GM19328 (cell line): ENCODE measurements around the gene GH2.
"Not testable (repeated sequence)": the region's sequence is repeated elsewhere in the genome, so short reads cannot be mapped to it uniquely, and the experiment has no call there.

ENCODE experiments used
- ATAC-seq: cut with Tn5 transposase; IDR thresholded peaks from one replicate; pipeline ENCODE4 v1.9.1; 2021; ENCODE audit warnings: mild to moderate bottlenecking, moderate library complexity; ENCODE audit not compliant: unreplicated experiment

The GH2 gene

GRCh38 chr17:63881935-63882601 lies at the start of gene GH2:
GH2 (minus strand) TSS chr17:63881944; CDS start chr17:63881801, 143 bp downstream.
- no peak for ATAC-seq

GRCh38 chr17:63930951-63931575 lies 49.3 kb upstream of the GH2 start:
- ATAC-seq = no peak

DNA sequence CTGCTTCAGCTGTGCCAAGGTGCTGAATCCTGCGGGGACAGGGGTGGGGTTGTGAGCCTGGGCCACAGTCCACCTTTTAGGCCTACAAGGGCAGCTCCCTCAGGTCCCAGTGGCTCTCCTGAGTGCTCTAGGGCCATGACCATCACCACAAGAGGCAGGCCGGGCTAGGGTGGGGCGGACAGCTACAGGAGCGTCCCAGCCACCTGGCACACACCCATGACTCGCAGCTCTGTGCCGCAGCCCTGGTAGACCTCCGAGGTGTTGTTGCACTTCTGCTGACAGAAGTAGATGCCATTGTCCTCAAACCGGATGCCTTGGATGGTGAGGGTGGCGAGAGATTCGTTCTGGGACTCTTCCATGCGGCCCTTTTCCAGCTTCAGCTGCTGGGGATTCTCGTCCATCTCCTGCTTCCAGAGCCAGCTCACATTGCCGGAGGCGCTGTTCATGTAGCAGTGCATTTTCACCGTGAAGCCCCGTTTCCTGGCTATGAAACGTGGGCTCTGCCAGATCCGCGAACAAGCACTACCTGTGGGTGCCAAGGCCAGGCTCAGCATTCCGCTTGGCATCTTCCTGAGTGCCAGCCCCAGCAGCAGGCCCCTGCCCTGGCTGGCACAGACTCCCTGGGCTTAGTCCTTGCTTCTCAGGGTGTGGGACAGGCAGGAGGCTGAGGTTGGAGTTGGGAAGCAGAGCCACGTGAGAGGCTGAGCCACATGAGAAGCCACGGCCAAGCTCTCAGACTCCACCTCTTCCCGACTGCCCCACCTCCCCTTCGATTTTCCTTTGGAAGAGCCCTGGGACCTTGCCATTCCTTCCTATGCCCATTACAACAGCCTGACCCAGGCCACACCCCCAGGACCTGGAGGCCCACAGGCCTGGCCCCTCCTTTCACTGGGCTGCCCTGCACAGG lies 48.4 kb upstream of the GH2 start:
- ATAC-seq = no peak

DNA sequence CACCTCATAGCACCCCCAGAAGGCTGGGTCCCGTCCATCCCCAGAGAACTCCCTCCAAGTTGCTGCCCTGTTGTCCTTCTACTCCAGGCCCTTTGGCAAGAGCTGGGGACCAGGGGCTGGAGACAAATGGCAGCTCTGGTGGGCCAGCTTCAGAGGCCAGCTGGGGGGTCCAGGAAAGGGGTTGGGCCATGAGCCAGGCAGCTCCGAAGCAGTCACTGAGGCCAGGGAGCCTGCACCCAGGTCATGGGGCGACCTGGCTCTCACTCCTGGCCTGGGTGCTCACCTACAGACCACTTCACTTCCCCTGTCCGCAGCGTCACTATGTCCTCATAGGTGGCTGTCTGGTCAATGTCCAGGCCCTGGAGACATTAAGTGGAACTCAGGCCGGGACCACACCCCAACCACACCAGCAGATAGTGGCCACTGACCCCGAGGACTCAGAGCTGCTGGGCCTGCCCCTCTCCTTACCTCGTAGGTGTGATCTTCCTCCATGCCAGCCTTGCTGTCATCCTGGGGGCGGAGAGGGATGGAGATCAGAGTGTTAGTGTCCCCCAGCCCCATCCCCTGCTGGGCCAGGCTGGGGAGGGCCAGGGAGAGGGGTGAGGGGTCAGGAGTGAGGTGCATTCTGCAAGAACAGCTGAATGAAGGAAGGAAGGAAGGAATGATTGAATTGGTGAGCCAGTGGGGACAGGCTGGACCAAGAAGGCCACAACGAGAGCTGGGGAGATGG lies 47.4 kb upstream of the GH2 start:
- ATAC-seq = no peak

GRCh38 chr17:63928172-63928666 lies 46.5 kb upstream of the GH2 start:
- ATAC-seq = no peak

DNA sequence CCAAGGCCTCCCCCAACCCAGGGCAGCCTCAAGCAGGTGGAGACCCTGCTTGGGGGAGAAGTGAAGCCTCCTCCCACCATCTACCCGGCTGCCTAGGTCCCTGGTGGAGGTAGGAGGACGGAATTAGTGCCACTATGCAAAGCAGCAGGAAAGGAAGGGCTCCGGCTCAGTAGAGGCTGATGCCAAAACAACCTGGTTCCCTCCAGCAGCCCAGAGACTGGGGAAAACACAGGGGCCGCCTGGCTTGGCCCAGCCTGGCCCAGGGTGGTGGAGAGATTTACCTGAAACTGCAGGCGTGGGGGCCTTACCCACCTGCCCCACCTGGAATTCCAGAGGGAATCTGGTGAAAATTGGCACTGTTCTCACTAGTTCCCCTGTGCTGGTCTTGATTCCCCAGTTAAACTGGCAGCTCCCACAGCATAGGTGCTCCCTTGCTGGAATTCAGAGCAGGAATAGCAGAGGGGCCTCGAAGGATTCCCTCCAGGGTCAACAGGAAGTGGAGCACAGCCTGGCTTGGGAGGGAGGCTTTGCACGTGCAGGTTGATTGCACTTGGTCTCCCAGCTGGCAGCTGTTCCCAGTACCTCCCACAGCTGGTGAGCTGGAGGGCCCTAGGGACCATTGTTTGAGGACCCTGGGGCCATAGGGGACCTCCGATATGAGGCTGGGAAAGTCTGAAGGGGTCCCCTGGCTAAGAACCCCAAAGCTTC lies 45.9 kb upstream of the GH2 start:
- ATAC-seq = no peak

DNA sequence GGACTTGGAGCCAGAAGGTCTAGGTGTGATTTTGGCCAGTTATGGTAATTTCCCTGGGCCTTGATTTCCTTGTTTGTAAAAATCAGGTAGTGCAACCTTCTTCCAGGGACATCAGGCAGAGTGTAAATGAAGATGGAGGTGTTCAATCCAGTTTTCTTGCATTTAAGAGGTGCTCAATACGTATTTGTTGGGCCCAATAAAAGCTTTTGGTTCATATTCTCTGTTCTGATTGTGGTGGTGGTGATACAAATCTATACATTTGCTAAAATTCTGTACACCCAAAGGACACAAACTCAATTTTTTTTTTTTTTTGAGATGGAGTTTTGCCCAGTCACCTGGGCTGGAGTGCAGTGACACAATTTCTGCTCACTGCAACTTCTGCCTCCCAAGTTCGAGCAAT lies 44.4 kb upstream of the GH2 start:
- ATAC-seq = no peak

DNA sequence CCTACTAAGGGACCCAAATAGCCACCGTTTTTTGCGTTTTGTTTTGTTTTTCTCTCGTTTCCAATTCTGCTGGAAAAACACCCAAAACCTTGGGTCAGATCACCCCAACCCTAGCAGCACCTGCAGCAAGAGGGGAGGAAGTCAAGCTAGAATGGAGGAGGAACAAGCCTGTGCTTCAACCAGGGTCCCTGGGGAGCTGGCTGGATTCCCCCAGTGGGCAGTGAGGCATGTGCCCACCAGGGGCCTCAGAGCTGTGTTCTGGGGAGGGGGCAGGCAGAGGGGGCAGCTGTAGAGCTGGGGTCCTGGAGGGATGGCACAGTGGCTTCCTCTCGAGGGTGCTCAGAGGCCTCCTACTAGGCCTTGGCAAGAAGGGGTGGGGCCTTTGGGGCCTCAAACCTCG lies 43.9 kb upstream of the GH2 start:
- no peak for ATAC-seq

GRCh38 chr17:63922402-63922801 lies 40.7 kb upstream of the GH2 start:
- not testable (repeated sequence) for ATAC-seq

DNA sequence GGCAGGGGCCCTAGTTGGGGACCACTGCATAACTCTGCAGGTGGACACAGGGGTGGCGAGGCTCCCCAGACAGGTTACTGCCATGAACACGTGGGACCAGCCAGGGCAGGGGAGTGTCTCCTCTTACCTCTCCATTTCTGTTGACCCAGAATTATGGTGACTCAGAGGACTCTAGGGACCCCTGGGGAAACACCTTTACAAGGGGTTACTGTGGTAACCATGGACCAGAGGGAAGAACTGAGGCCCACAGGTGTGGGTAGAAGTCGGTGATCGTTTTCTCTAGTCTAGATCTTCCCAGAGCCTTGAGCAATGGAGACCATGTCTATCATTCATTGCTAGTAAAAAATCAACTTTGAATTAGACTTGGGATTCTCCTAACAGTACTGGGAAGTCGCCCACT lies 39.0 kb upstream of the GH2 start:
- not testable (repeated sequence) for ATAC-seq

DNA sequence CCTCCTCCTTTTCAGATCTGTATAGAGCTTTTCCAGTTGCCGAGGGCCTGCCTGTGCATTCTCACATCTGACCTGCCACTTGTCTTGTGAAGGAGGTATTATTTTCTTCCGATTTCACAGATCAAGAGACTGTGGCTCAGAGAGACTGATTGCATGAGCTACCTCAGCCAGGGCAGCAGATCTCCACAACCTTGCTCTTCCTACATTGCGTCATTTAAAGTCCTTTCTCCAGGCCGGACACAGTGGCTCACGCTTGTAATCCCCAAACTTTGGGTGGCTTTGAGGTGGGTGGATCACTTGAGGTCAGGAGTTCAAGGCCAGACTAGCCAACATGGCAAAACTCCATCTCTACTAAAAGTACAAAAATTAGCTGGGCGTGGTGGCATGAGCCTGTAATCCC lies 38.3 kb upstream of the GH2 start:
- not testable (repeated sequence) for ATAC-seq

DNA sequence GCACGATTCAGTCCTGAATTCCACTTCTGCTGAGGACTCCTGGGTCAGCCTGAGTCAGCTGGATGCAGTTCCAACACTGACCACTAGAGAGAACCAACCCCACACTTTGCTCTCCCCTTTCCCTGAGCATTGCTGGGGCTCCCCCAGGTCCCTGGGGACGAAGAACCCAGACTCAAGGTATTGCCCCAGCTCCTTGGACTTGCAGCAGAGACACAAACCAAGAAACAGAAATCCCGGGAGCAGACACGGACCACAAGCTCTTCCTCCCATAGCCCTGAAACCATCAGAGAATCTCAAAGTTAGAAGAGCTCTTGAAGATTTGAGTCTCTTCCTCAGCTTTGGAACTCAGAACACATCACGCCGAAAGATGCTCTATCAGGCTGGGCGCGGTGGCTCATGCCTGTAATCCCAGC lies 37.6 kb upstream of the GH2 start:
- peak; percentile 64 for ATAC-seq

DNA sequence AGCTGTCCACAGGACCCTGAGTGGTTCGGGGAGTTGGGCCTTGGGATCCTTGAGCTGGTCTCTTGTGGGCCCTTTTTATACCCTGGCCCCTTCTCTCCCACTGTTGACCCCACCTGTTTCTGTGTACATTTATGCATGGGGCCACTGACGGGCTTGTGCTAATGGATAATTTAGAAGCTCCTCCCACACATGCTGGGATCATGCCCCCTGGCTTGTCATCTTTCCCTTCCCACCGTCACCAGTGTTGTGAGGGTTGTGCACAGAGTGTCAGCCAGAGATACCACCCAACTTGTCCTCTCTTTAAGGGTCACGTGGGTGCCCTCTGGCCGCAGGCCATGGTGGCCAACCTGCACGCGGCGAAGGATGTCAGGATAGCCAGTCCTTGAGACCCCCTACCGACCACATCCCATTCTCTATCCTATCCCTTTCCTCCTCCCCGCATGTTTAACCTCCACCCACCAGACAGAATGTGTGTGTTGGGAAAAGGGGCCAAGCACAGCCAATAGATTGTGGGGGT lies 37.1 kb upstream of the GH2 start, which contains the start of gene GH1:
Gene GH1, minus strand, starts transcription at position 51 of the 517 bp plus-strand sequence. CDS start 63 bp downstream, outside the sequence.
- not testable (repeated sequence) for ATAC-seq

DNA sequence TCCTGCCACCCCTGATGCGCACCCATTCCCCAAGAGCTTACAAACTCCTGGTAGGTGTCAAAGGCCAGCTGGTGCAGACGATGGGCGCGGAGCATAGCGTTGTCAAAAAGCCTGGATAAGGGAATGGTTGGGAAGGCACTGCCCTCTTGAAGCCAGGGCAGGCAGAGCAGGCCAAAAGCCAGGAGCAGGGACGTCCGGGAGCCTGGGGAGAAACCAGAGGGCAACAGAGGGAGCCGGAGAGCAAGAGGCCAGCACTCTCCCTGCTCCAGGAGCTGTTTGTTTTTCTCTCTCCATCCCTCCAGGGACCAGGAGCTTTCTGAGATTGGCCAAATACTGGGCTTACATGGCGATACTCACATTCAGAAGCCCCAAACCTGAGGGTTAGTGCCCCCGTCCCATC lies 36.6 kb upstream of the GH2 start:
- ATAC-seq = no peak

DNA sequence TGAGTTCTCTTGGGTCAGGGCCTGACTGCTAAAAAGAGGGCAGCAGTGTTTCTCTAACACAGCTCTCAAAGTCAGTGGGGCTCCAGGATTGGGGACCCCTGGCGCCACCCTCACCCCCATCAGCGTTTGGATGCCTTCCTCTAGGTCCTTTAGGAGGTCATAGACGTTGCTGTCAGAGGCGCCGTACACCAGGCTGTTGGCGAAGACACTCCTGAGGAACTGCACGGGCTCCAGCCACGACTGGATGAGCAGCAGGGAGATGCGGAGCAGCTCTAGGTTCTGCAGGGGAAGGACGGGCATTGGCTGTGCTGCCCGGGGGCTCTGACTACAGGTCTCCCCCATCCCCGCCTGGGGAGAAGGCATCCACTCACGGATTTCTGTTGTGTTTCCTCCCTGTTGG lies 35.9 kb upstream of the GH2 start:
- ATAC-seq = no peak

DNA sequence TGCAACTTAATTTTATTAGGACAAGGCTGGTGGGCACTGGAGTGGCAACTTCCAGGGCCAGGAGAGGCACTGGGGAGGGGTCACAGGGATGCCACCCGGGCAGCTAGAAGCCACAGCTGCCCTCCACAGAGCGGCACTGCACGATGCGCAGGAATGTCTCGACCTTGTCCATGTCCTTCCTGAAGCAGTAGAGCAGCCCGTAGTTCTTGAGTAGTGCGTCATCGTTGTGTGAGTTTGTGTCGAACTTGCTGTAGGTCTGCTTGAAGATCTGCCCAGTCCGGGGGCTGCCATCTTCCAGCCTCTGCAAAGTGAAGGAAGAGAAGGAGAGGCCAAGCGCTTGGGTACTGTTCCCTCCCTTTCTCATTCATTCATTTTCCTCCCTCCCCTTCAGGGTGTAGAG lies 35.5 kb upstream of the GH2 start:
- ATAC-seq = not testable (repeated sequence)

DNA sequence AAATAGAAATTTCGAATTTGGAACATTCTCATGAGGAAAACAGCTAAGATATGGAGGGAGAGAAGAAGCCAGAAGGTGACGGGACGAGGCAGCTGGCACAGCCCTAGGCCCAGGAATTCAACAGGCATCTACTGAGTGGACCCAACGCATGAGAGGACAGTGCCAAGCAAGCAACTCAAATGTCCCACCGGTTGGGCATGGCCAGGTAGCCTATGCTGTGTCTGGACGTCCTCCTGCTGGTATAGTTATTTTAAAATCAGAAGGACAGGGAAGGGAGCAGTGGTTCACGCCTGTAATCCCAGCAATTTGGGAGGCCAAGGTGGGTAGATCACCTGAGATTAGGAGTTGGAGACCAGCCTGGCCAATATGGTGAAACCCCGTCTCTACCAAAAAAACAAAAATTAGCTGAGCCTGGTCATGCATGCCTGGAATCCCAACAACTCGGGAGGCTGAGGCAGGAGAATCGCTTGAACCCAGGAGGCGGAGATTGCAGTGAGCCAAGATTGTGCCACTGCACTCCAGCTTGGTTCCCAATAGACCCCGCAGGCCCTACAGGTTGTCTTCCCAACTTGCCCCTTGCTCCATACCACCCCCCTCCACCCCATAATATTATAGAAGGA lies 34.9 kb upstream of the GH2 start:
- no peak for ATAC-seq

GRCh38 chr17:63915753-63916152 lies 34.0 kb upstream of the GH2 start:
- ATAC-seq = not testable (repeated sequence)

DNA sequence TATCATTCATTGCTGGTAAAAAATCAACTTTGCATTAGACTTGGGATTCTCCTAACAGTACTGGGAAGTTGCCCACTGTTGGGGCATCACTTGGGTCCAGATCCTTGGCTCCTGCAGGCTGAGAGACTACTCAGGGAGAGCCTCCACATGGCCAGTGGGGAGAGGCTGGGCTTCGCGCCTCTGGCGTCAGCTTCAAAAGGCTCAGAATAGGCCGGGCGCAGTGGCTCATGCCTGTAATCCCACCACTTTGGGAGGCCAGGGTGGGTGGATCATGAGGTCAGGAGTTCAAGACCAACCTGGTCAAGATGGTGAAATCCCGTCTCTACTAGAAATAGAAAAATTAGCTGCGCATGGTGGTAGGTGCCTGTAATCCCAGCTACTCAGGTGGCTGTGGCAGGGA lies 32.7 kb upstream of the GH2 start:
- no peak for ATAC-seq
